Endothelial cell of umbilical vein (primary cell): ENCODE data around the gene METTL18.
"Not testable (repeated sequence)": the region's sequence is repeated elsewhere in the genome, so short reads cannot be mapped to it uniquely, and the experiment has no call there.

ENCODE experiments used
- CTCF ChIP-seq, 2 donors: IDR thresholded peaks; 1 replicate in 1 of 2; 2 replicates in 1 of 2; pipeline ENCODE4 v1.5.1; 2011; ENCODE audit warnings: low read length in 2 of 2, mild to moderate bottlenecking in 2 of 2, moderate library complexity in 2 of 2, control low read depth in 1 of 2, inconsistent platforms in 1 of 2, low read depth in 1 of 2; ENCODE audit not compliant: insufficient read depth in 1 of 2; ENCODE audit errors: extremely low read depth in 1 of 2
- EZH2 ChIP-seq: IDR thresholded peaks from 2 replicates; pipeline ENCODE4 v1.6.1; 2012; ENCODE audit warnings: borderline replicate concordance, low read depth, mild to moderate bottlenecking, moderate library complexity, low read length, inconsistent platforms; ENCODE audit not compliant: severe bottlenecking
- FOS ChIP-seq: IDR thresholded peaks from 2 replicates; pipeline ENCODE4 v1.6.1; 2011; ENCODE audit warnings: mild to moderate bottlenecking, low read length, moderate library complexity, borderline replicate concordance; ENCODE audit not compliant: insufficient read depth
- JUN ChIP-seq: IDR thresholded peaks from 2 replicates; pipeline ENCODE4 v1.6.1; 2011; ENCODE audit warnings: borderline replicate concordance, low read depth; ENCODE audit not compliant: insufficient read length, insufficient read depth
- MAX ChIP-seq: IDR thresholded peaks from 2 replicates; pipeline ENCODE4 v1.6.1; 2011; ENCODE audit not compliant: insufficient read depth, insufficient read length
- MYC ChIP-seq: IDR thresholded peaks from one replicate; pipeline ENCODE4 v1.6.1; 2011; ENCODE audit warnings: mild to moderate bottlenecking, low read depth, low read length
- POLR2A ChIP-seq: IDR thresholded peaks from 2 replicates; pipeline ENCODE4 v1.6.1; 2012; ENCODE audit warnings: low read depth, mild to moderate bottlenecking, control low read depth, low read length
- POLR2AphosphoS5 ChIP-seq: IDR thresholded peaks from 2 replicates; pipeline ENCODE4 v1.6.1; 2012; ENCODE audit warnings: low read depth, mild to moderate bottlenecking, control low read depth, low read length, moderate library complexity; ENCODE audit not compliant: insufficient read depth

GRCh38 chr1:169811418-169812035 is 16.8 kb upstream of the METTL18 start:
- not testable (repeated sequence) for TF ChIP-seq CTCF (IDR thresholded peaks at IDR 0.05; ENCODE audit: extremely low read depth in 1 of 2, insufficient read depth in 1 of 2, low read depth in 1 of 2, low read length in 2 of 2); POLR2A; EZH2; POLR2AphosphoS5; JUN; FOS; MYC; MAX
